WTC11 (cell line): ENCODE data around the gene USP44. TPM values are rescaled to one million over a fixed set of nuclear protein-coding genes. Genes with fewer than 3 reads are reported as not detected.

ENCODE experiments used
- ATAC-seq: fragments of 200-7000 bp; cut with Tn5 transposase; 2 replicates; pipeline ENCODE4 v1.10.0; 2021; ENCODE audit warnings: mild to moderate bottlenecking, moderate library complexity
- CTCF ChIA-PET: fragments of 300-600 bp; sonication (Branson Sonifier 250); formaldehyde crosslinking; loops from one replicate; lab custom pipeline; 2021; ENCODE audit warnings: antibody characterized with exemption; lab: Charles Lee
- POLR2A ChIA-PET: fragments of 350-600 bp; sonication (Branson Sonifier 250); formaldehyde crosslinking; loops from one replicate; lab custom pipeline; 2021; ENCODE audit warnings: antibody characterized with exemption; lab: Charles Lee
- DNase-seq: peaks from one replicate; pipeline ENCODE4 v3.0.0; 2021; ENCODE audit warnings: low spot score
- H3K27ac Mint-ChIP-seq: 2 replicates; pipeline ENCODE4 v1.8.0; 2021; ENCODE audit warnings: mixed read lengths
- H3K27me3 Mint-ChIP-seq: 2 replicates; pipeline ENCODE4 v1.8.0; 2021; ENCODE audit warnings: low read depth, mild to moderate bottlenecking, moderate library complexity, mixed read lengths
- H3K36me3 Mint-ChIP-seq: 2 replicates; pipeline ENCODE4 v1.8.0; 2021; ENCODE audit warnings: mixed read lengths
- H3K4me1 Mint-ChIP-seq: 2 replicates; pipeline ENCODE4 v1.8.0; 2022; ENCODE audit warnings: mixed read lengths
- H3K4me3 Mint-ChIP-seq: 2 replicates; pipeline ENCODE4 v1.8.0; 2021; ENCODE audit warnings: mild to moderate bottlenecking, moderate library complexity, mixed read lengths
- H3K9me3 Mint-ChIP-seq: 2 replicates; pipeline ENCODE4 v1.8.0; 2021; ENCODE audit warnings: mixed read lengths
- E2F5 ChIP-seq: sonication (generic); formaldehyde crosslinking; IDR thresholded peaks from 2 replicates; pipeline ENCODE4 v1.8.1; 2022; ENCODE audit warnings: mild to moderate bottlenecking, moderate library complexity, missing genetic modification reagents
- ELF4 ChIP-seq: sonication (generic); formaldehyde crosslinking; IDR thresholded peaks from 2 replicates; pipeline ENCODE4 v1.8.1; 2022; ENCODE audit warnings: low read depth, mild to moderate bottlenecking, moderate library complexity, missing genetic modification reagents
- IRF2 ChIP-seq: sonication (generic); formaldehyde crosslinking; IDR thresholded peaks from 2 replicates; pipeline ENCODE4 v1.8.0; 2022; ENCODE audit warnings: low read depth, missing genetic modification reagents, borderline replicate concordance
- KAT7 ChIP-seq: sonication (generic); formaldehyde crosslinking; IDR thresholded peaks from 2 replicates; pipeline ENCODE4 v1.8.1; 2023; ENCODE audit warnings: missing genetic modification reagents, mild to moderate bottlenecking, borderline replicate concordance
- NFATC4 ChIP-seq: fragments of 250-450 bp; sonication (Bioruptor Pico); IDR thresholded peaks from 2 replicates; pipeline ENCODE4 v1.9.0; 2021; ENCODE audit warnings: mild to moderate bottlenecking
- NR3C1 ChIP-seq: sonication (generic); formaldehyde crosslinking; conservative IDR thresholded peaks from 2 replicates; pipeline ENCODE4 v1.8.1; 2023; ENCODE audit warnings: low read depth, mild to moderate bottlenecking, missing genetic modification reagents
- PRRX2 ChIP-seq: fragments of 250-450 bp; sonication (Bioruptor Pico); IDR thresholded peaks from 2 replicates; pipeline ENCODE4 v1.8.0; 2021; ENCODE audit warnings: mild to moderate bottlenecking
- USF2 ChIP-seq: sonication (generic); formaldehyde crosslinking; IDR thresholded peaks from 2 replicates; pipeline ENCODE4 v1.8.1; 2023; ENCODE audit warnings: mild to moderate bottlenecking, missing genetic modification reagents, moderate library complexity
- ZNF281 ChIP-seq: sonication (generic); formaldehyde crosslinking; IDR thresholded peaks from 2 replicates; pipeline ENCODE4 v1.8.0; 2023; ENCODE audit warnings: mild to moderate bottlenecking, missing genetic modification reagents
- ZNF512 ChIP-seq: sonication (generic); formaldehyde crosslinking; IDR thresholded peaks from 2 replicates; pipeline ENCODE4 v1.8.1; 2022; ENCODE audit warnings: missing genetic modification reagents, borderline replicate concordance
- total RNA-seq: library from RNA; stranded (reverse); gene quantifications from 3 replicates; pipeline ENCODE4 v1.2.3, GENCODE V29; 2021
- TF ChIP-seq, protein P1 (sequence below): sonication (generic); formaldehyde crosslinking; IDR thresholded peaks from 2 replicates; pipeline ENCODE4 v1.8.0; 2022; ENCODE audit warnings: mild to moderate bottlenecking, missing genetic modification reagents
- TF ChIP-seq, protein P2 (sequence below): sonication (generic); formaldehyde crosslinking; IDR thresholded peaks from 2 replicates; pipeline ENCODE4 v1.8.1; 2022; ENCODE audit warnings: low read depth, missing genetic modification reagents, borderline replicate concordance
- TF ChIP-seq, protein P3 (sequence below): sonication (generic); formaldehyde crosslinking; conservative IDR thresholded peaks from 2 replicates; pipeline ENCODE4 v1.8.1; 2022; ENCODE audit warnings: mild to moderate bottlenecking, missing genetic modification reagents

Gene USP44
- total RNA-seq, 1 experiment from 2014 or later, result 93.4 TPM

GRCh38 chr12:95505039-95505438 is 46.2 kb downstream of the USP44 start:
- H3K4me3 Mint-ChIP-seq, result no peak overlapping the region
- peaks cover 11% of the 10 kb centered on the region for H3K4me1 Mint-ChIP-seq
- no peaks in the 10 kb centered on the region for H3K27me3 Mint-ChIP-seq
- ChIA-PET POLR2A (no interaction called here), CTCF (no interaction called here)
- ATAC-seq, result no peak
- peaks cover 58% of the 10 kb centered on the region for H3K36me3 Mint-ChIP-seq
- no peak for DNase-seq
- H3K9me3 Mint-ChIP-seq, result no peaks in the 10 kb centered on the region
- H3K27ac Mint-ChIP-seq, result peak overlapping the region; percentile 56
- TF ChIP-seq IRF2 (no peak), ZNF281 (CRISPR knock-in tag) (no peak), USF2 (no peak), NFATC4 (CRISPR knock-in tag) (no peak), ZNF512 (CRISPR knock-in tag) (no peak)
- TF ChIP-seq, protein P1, sequence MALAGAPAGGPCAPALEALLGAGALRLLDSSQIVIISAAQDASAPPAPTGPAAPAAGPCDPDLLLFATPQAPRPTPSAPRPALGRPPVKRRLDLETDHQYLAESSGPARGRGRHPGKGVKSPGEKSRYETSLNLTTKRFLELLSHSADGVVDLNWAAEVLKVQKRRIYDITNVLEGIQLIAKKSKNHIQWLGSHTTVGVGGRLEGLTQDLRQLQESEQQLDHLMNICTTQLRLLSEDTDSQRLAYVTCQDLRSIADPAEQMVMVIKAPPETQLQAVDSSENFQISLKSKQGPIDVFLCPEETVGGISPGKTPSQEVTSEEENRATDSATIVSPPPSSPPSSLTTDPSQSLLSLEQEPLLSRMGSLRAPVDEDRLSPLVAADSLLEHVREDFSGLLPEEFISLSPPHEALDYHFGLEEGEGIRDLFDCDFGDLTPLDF (CRISPR knock-in tag), result no peak

- Mint-ChIP-seq H3K4me1 (peaks cover 11% of the 10 kb centered on the region), H3K4me3 (no peak overlapping the region), H3K27ac (0 out of 2 replicates have a peak overlapping the region, but pooled peaks have one; percentile 57), H3K9me3 (no peaks in the 10 kb centered on the region), H3K27me3 (no peaks in the 10 kb centered on the region), H3K36me3 (peaks cover 60% of the 10 kb centered on the region)
- DNase-seq (no peak), ATAC-seq (no peak)
- no peak for TF ChIP-seq PRRX2 (CRISPR knock-in tag)
- TF ChIP-seq E2F5 (CRISPR knock-in tag), result no peak
- TF ChIP-seq NR3C1 (CRISPR knock-in tag), result no peak
- TF ChIP-seq KAT7 (CRISPR knock-in tag), result no peak
- TF ChIP-seq, protein P2, sequence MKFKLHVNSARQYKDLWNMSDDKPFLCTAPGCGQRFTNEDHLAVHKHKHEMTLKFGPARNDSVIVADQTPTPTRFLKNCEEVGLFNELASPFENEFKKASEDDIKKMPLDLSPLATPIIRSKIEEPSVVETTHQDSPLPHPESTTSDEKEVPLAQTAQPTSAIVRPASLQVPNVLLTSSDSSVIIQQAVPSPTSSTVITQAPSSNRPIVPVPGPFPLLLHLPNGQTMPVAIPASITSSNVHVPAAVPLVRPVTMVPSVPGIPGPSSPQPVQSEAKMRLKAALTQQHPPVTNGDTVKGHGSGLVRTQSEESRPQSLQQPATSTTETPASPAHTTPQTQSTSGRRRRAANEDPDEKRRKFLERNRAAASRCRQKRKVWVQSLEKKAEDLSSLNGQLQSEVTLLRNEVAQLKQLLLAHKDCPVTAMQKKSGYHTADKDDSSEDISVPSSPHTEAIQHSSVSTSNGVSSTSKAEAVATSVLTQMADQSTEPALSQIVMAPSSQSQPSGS, result no peak
- TF ChIP-seq ELF4 (CRISPR knock-in tag), result no peak
- ChIA-PET CTCF (no interaction called here), POLR2A (no interaction called here)
Observed at GRCh38 chr12:95504140-95504539, 47.1 kb downstream of the USP44 start.

DNA sequence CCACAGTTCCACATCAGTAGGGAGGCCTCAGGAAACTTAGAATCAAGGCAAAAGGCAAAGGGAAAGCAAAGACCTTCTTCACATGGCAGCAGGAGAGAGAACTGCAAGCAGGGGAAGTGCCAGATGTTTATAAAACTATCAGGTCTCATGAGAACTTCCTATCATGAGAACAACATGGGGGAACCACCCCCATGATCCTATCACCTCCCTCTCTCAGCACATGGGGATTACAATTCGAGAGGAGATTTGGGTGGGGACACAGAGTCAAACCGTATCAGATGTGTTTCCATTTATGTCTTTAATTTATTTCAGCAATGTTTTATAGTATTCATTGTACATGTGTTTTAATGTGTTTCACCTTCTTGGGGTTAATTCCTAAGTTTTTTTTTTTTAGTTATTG is 51.5 kb downstream of the USP44 start:
- H3K4me1 Mint-ChIP-seq, result peaks cover 6% of the 10 kb centered on the region
- peaks cover 73% of the 10 kb centered on the region for H3K36me3 Mint-ChIP-seq
- CTCF ChIA-PET, result no interaction called here
- no peak for ATAC-seq
- POLR2A ChIA-PET, result no interaction called here
- TF ChIP-seq, protein P3, sequence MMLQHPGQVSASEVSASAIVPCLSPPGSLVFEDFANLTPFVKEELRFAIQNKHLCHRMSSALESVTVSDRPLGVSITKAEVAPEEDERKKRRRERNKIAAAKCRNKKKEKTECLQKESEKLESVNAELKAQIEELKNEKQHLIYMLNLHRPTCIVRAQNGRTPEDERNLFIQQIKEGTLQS (CRISPR knock-in tag), result no peak
- TF ChIP-seq, all 79 proteins: peak for 0
- no peaks in the 10 kb centered on the region for H3K27me3 Mint-ChIP-seq
- 0 out of 2 replicates have a peak, but pooled peaks cover 4% of the 10 kb centered on the region for H3K9me3 Mint-ChIP-seq
- no peak overlapping the region for H3K27ac Mint-ChIP-seq
- DNase-seq, result no peak
- no peak overlapping the region for H3K4me3 Mint-ChIP-seq
